GM19023 (cell line): ENCODE measurements around the gene TRMU.
A peak's percentile ranks its signal among the peaks of the same experiment; 100 is the strongest.

Experiments used
- ATAC-seq: cut with Tn5 transposase; IDR thresholded peaks from one replicate; pipeline ENCODE4 v1.9.1; 2021; ENCODE audit warnings: mild to moderate bottlenecking, moderate library complexity; ENCODE audit not compliant: unreplicated experiment

The TRMU gene

DNA sequence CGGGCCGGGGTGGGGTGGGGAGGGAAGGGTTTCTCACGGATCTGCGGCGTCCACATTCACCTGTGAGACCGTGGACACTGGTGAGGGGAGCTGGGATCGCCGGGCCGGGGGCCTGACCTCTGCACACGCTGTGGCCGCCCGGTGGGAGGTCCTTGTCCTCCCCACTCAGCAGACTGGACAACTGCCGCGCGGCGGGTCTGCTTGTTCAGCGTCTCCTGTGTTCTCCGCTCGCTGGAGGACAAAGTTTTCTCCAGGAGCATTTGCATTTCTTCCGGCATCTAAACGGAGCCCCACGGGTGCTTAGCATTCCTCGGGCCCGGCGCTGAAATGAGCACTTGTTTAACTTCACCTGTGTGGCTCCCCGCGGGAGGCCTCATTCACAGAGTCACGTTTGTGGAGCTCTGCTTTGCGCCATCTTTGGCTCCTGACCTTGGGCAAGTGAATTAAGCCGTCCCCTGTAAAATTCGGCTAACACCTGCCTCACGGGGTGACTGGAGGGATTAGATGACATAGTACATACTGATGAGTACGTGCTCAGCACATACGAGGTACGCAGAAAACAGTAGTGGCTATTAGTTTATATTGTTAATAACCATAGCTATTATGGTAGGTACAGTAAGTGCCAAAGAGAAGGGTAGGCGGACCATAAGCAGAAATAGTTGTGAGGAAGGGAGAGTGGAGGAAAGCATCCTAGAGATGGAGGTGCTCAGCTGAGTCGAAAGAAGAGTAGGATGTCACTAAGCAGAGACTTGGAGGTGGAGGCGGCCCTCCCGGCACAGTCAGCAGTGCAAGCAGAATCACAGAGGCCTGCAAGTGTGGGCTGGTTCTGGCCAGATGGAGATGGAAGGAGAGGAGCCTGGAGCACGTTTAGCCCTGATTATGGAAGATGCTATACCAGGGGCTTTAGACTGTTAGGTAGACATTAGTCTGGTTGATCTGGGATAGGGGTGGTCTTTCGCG lies 885 bp downstream of the TRMU start:
- ATAC-seq = peak; percentile 18

DNA sequence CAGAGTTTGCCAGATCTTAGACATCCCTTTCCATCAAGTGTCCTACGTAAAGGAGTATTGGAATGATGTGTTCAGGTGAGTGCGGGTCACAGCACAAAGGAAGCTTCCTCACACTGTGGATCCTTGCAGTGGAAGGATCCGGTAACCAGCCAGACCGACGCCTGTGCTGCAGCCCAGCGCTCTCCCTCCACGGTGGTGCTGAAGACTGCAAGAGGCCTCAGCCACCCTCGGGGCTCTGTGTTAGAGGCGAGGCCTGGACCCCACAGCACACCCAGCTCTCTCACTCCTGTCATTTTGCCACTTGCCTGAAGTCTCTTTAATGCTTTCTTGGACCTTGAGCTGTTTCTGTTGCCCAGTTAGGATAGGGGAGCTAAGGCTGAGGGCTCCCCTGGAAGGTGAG lies 2.4 kb downstream of the TRMU start:
- no peak for ATAC-seq

- no peak for ATAC-seq
These were observed 3.1 kb downstream of the TRMU start for GRCh38 chr22:46338636-46339035.

GRCh38 chr22:46339956-46340355 lies 4.4 kb downstream of the TRMU start:
- ATAC-seq = no peak

DNA sequence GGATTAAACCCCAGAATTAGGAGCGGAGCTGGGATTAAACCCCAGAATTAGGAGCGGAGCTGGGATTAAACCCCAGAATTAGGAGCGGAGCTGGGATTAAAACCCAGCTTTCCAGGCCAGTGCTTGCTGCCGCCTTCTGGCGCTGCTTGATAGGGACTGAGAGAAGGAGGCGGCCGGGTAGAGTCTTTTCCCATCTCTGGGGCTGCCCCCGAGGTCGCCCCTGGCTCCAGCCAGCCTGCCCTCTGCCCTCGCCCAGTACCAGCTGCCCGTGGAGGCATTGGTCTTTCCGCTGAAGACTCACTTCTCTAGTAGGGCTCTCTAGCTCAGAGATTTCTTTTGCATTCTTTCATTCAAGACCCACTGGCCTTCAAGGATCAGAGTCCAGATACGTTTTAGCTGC lies 5.2 kb downstream of the TRMU start:
- ATAC-seq = no peak

DNA sequence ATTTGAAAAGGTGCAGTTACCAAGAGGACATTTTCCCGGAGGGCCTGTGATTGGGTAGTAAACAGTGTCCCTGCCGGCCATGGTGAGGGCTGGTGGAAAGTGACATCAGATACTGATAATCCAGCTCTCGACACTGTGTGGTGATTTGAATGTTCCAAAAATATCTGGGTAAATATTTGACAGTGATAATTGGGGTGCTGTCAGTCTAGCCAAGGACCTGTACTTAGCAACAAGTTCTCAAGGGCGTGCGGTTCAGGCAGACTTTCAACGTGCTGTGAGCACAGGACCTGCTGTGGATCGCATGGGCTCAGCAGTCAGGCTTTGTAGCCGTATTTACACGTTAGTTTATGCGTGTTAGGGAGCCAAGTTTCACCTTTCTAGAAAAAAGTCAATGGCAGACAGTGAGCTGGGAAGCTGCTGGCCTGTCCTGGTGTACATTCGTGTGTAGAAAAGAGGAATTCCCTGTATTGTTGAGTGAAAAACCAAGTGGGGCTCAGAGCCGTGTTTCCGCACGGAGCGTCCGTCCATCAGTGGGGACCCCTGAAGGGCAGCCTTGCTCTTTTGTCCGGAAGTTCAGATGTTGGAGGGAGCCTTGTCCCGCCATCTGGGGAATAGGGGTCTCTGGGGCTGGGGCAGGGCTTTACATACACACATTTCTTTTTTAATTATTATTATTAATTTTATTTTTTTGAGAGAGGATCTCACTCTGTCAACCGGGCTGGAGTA lies 11.3 kb downstream of the TRMU start:
- no peak for ATAC-seq

DNA sequence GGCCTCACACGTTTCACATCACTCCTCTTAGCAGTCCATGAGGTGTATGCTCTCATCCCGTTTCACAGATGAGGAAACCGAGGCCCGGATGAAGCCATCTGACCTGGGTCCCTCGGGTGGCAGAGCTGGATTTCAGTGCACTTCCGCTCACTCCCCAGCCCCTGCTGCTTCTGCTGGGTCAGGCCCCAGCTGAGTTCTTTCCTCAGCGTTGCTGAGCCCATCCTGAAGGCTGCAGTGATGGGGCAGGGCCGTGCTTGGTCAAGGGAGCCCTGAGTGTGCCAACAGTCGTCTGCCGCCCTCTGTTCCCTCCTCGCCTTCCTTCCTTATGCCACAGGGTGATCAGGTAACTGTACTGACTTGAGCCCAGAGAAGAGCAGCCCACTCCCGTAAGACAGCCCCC lies 12.1 kb downstream of the TRMU start:
- no peak for ATAC-seq

DNA sequence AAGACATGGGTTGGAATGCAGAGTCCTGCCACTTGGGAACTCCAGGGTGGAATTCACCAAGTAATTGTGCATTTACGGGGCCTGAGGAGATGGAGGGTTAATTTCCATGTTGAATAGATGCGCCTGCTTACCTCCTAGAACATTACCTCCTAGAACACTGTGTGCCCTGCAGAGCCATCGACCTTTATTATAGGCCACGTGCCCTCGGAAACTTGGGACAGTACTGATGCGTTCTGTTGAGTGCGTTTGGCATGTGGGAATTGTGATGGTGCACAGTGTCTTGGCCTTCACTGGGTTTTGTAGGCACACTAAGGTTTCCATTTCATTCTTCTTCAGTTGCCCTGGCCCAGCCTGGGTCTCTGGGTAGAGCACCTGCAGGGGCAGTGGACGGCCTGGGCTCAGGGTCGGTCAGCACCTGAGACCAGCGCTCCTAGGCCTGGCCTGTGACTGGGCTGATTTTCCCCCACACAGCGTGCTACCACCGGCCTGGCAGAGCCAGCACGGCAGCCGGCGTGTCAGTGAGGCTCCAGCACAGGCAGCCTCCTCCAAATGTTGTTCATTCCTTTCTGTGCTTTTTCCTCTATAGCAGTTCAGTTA lies 12.7 kb downstream of the TRMU start:
- ATAC-seq = no peak

GRCh38 chr22:46349238-46349637 lies 13.7 kb downstream of the TRMU start:
- ATAC-seq = no peak

DNA sequence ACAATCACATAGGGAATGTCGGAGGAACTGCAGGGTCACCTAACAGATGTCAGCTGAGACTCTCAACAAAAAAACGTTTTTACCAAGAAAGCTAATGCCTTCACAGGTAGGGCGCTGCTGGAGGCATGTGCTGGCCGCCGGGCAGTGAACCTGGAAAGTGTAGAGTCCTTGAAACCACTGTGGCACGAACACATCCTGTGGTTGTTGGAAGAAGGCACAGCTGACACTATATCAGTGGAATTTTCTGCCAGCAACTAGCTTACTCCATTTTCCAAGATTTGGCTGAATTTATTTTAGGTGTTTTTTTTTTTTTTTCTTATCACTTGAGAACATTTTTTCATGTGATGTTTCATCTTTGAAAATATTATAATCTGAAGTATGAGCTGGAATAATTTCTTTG lies 14.2 kb downstream of the TRMU start:
- ATAC-seq = no peak

DNA sequence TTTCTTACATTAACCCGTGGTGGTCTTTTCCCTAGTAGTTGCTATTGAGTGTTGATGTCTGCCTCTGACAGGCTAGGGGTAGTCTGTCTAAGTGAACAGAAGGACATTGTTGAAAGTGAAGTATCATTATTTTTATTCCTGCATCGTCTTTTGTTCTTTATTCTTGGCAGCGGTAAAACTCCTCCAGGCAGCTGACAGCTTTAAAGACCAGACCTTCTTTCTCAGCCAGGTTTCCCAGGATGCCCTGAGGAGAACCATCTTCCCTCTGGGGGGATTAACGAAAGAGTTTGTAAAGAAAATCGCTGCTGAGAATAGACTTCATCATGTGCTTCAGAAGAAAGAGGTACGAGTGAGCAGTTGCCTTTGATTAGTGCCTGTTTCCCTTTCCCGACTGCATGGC lies 14.6 kb downstream of the TRMU start:
- no peak for ATAC-seq

GRCh38 chr22:46350646-46351045 lies 15.1 kb downstream of the TRMU start:
- ATAC-seq = no peak

DNA sequence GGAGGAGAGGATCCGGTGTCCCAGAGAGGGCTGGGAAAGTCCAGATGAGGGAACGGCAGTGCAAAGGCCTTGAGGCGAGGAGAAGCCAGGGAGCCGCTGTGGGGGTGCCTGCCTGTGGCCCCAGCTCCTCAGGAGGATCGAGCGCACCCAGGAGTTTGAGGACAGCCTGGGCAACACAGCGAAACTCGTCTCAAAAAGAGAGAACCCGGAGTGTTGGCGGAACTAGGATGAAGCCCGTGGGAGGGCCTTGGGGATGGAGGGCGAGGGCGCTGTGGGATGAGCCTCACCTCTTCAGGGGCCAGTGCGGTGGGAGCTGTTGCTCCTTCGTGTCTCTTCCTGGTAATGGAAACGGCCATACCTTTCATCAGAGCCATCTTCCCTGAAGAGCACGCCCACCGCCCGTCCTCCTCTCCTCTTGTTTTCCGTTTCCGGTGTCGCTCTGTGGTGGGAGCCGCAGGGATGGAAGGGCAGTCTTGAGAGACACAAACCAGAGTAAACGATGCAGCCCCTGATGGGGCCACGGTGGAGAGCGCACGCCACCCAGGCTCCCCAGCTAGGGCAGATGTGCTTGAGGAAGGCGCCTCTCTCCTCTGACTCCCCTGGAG lies 15.7 kb downstream of the TRMU start:
- ATAC-seq = no peak

GRCh38 chr22:46351767-46352166 lies 16.3 kb downstream of the TRMU start:
- ATAC-seq = no peak

GRCh38 chr22:46352276-46352675 lies 16.8 kb downstream of the TRMU start:
- no peak for ATAC-seq

GRCh38 chr22:46352691-46353386 lies 17.3 kb downstream of the TRMU start:
- ATAC-seq = no peak

GRCh38 chr22:46353483-46354105 lies 18.1 kb downstream of the TRMU start:
- no peak for ATAC-seq

DNA sequence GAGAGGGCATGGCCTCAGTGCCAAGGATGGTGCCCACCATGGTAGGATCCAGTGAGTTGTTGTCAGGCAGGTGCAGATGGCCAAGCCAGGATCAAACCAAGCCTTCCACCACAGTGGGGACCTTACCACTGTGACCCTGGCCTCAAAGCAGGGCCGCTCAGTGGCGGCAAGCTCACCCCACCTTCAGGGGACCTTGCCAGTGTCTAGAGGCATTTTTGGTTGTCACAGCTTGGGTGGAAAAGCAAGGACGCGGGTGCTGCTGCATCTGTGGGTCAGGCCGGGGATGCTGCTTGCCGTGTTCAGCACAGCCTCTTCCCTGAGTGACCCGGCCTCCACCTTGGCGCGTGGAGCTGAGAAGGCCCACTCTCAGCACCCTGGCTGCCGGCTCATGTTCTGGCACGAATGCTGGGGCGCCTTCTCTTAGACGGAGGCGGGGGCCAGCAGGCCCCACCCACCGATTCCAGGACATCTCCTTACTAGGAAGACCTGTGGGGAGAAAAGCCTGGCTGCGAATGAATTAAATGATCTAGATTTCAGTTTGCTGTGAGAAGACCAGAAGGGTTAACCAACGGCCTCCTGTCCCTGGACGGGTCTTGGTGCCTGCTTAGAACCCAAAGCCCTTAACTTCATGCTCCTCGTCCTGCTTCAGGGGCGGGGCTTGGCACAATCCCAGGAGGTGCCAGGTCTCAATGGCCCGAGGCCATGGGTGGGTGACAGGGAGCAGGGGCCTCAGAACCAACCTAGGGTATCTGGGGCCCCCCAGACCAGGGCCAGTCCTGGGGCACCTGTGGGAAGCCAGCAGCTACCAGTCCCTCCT lies 18.9 kb downstream of the TRMU start:
- ATAC-seq = no peak

DNA sequence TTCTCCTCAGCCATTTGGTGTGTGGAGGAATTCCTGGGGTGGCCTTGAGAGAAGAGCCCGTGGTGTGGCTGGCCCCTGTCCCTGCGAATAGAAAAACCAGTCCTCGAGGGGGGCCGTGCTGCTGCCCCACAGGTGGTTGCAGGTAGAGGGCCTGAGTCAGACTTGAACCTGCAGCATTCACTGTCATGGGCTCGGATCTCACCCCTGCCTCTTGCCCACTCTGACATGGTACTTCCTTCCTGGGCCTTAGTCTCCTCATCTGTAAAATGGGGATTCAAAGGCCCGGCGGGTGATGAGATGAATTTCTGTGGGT lies 19.4 kb downstream of the TRMU start:
- no peak for ATAC-seq
